ENCODE data around the gene DNAH7. TPM values are rescaled to one million over a fixed set of nuclear protein-coding genes. Genes with fewer than 3 reads are reported as not detected.

DNAH7 gene
- total RNA-seq, 1 donor from 2014 or later: 0.98 TPM

DNA sequence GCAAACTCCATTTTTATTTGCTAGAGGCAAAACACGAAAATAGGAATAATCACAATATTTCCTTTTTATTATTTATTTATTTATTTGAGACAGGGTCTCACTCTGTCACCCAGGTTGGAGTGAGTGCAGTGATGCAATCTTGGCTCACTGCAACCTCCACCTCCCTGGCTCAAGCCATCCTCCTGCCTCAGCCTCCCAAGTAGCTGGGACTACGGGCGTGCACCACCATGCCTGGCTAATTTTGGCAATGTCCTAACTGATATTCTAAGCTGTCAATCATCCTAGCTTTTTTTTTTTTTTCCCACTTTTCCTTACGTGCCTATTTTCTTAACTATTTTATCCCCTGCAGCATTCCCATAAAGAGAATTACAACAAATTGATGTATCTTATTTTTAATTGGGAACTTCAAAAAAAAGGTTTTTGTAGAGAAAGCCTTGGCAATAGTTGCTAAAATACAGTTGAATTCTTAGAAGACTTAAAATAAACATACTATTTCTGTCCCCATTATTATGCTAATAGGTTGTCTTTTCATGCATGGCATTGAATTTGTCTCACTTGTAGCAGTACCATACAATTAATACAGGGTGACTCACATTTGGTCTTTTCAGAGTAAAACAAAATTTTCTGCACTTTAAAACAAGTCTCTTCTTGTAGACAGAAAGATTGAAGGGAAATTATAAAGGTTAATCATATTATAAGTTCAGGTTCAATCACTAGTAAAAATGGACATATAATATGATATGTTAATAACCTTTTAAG, 258.1 kb downstream of the DNAH7 start:
- ATAC-seq (no peak), DNase-seq (no peak)
- Histone ChIP-seq H3K27me3 (no peaks in the 10 kb centered on the region), H3K9me3 (no peaks in the 10 kb centered on the region), H3K27ac (no peak overlapping the region), H3K4me3 (no peak overlapping the region), H3K4me1 (no peaks in the 10 kb centered on the region), H3K36me3 (no peaks in the 10 kb centered on the region)
- intact Hi-C loops (cut with DNase I): no loop called here
- TF ChIP-seq, protein P1, sequence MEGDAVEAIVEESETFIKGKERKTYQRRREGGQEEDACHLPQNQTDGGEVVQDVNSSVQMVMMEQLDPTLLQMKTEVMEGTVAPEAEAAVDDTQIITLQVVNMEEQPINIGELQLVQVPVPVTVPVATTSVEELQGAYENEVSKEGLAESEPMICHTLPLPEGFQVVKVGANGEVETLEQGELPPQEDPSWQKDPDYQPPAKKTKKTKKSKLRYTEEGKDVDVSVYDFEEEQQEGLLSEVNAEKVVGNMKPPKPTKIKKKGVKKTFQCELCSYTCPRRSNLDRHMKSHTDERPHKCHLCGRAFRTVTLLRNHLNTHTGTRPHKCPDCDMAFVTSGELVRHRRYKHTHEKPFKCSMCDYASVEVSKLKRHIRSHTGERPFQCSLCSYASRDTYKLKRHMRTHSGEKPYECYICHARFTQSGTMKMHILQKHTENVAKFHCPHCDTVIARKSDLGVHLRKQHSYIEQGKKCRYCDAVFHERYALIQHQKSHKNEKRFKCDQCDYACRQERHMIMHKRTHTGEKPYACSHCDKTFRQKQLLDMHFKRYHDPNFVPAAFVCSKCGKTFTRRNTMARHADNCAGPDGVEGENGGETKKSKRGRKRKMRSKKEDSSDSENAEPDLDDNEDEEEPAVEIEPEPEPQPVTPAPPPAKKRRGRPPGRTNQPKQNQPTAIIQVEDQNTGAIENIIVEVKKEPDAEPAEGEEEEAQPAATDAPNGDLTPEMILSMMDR (IDR thresholded peaks at IDR 0.05): no peak

DNA sequence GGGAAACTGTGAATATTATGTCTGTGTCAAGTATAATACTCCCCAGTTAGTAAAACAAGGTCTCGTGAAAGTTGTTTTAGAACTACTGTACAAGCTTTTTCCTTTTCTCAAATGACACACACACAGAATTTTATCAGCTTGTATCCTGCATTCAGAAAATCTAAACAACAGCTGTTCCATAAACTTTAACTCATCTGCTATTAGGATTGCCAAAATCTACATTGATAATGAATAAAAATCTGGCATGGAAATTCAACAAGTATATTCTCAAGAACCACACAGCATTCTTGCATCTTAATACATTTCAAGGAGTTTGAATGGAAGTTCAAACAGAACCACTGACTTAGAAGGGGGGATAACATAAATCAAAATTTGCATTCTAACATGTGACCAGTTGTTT, 260.4 kb downstream of the DNAH7 start:
- no peak for DNase-seq
- intact Hi-C loops (cut with DNase I): no loop called here
- no peaks in the 10 kb centered on the region for H3K27me3 ChIP-seq
- H3K4me3 ChIP-seq: no peak overlapping the region
- TF ChIP-seq, protein P1 (IDR thresholded peaks at IDR 0.05): no peak
- H3K36me3 ChIP-seq: no peaks in the 10 kb centered on the region
- no peak overlapping the region for H3K27ac ChIP-seq
- ATAC-seq: no peak
- no peaks in the 10 kb centered on the region for H3K9me3 ChIP-seq
- H3K4me1 ChIP-seq: no peaks in the 10 kb centered on the region

DNA sequence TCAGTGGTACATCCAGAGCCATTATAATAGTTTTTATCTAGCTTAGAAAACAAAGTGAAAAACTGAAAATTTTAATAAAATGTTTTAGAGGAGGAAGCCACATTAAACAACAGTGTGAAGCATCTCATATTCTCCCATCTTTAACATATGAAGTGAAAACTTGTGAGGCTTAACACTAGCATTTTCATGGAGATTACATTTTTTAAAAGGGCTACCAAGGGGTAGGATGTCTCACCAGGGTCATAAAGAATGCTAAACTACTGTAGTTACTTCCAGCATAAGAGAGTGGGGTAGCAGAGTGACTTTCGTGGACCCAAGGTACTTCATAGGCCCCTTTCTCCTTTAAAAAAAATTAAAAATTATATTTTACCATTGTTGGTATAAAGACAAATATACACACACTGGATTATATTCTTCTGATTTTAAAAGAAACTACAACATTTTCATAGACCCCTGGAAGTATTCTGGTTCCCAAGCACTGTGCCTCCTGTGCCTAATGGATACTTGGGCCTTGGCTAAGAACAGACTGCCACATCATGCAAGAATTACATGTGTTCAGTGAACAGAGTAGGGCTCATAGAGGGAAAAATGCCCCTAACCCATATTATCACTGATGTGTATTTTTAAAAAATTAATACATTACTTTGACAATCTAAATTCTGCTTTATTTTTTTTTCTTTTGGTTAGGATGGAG, 263.2 kb downstream of the DNAH7 start:
- intact Hi-C loops (cut with DNase I): no loop called here
- Histone ChIP-seq H3K27me3 (no peaks in the 10 kb centered on the region), H3K4me3 (no peak overlapping the region), H3K4me1 (no peaks in the 10 kb centered on the region), H3K27ac (no peak overlapping the region), H3K36me3 (no peaks in the 10 kb centered on the region), H3K9me3 (no peaks in the 10 kb centered on the region)
- no peak for ATAC-seq
- TF ChIP-seq, protein P1 (IDR thresholded peaks at IDR 0.05): no peak
- no peak for DNase-seq

DNA sequence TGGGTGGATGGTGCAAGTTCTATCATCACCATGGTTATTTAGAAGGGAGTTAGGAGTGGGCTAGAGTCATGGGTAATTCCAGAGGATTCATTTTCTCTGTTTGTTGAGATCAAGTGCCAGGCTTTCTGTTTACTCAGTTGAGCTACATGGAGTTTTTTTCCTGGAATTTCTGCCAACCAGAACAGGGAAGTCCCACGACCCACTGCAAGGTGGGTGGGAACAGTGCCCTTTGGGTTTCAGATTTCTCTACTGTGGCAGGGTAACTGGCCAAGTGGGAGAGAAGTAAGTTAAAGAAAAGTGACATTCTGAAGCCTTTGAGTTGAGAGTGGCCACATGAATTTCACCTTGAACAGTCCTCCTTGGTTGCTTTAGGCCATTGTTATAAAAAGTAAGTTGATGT, 272.8 kb downstream of the DNAH7 start:
- no peak for ATAC-seq
- intact Hi-C loops (cut with DNase I): no loop called here
- Histone ChIP-seq H3K4me1 (no peaks in the 10 kb centered on the region), H3K27ac (no peak overlapping the region), H3K36me3 (no peaks in the 10 kb centered on the region), H3K9me3 (no peaks in the 10 kb centered on the region), H3K27me3 (no peaks in the 10 kb centered on the region), H3K4me3 (no peak overlapping the region)
- TF ChIP-seq, protein P1 (IDR thresholded peaks at IDR 0.05): no peak
- DNase-seq: no peak

DNA sequence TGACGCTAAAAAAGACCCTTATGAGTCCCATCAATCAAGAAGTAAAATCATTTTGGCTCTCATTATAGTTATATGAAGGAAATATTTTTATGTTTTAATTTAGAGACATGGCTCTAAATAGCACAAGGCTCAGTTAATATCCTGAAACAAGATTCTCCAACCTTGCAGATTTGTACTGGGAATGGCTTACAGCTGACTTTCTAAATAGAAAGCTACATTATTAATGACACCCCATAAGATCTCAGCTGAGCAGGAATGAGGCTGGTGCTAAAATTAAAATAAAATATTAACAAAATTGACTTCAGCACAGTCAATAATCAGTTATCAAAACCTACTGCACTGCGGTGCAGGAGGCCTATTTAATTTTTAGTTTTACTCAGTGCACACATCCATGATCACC, 274.8 kb downstream of the DNAH7 start:
- Histone ChIP-seq H3K27ac (no peak overlapping the region), H3K9me3 (no peaks in the 10 kb centered on the region), H3K4me1 (no peaks in the 10 kb centered on the region), H3K36me3 (no peaks in the 10 kb centered on the region), H3K4me3 (no peak overlapping the region), H3K27me3 (no peaks in the 10 kb centered on the region)
- TF ChIP-seq, protein P1 (IDR thresholded peaks at IDR 0.05): no peak
- intact Hi-C loops (cut with DNase I): no loop called here
- no peak for ATAC-seq
- DNase-seq: no peak

Data from upper lobe of right lung (tissue), 1 donor.